Omental fat pad (tissue), 4 donors: Measurements from ENCODE around the gene IGFL1. TPM values are rescaled to one million over a fixed set of nuclear protein-coding genes. Genes with fewer than 3 reads are reported as not detected.
"Not testable (repeated sequence)": the region's sequence is repeated elsewhere in the genome, so short reads cannot be mapped to it uniquely, and the experiment has no call there.

Source experiments
- ATAC-seq: fragments of 150-250 bp; one replicate; pipeline ENCODE4 v1.9.1; 2016; ENCODE audit warnings: mild to moderate bottlenecking, moderate library complexity; ENCODE audit not compliant: low FRiP score
- DNase-seq: peaks from one replicate; pipeline ENCODE4 v3.0.0-alpha.2; 2019; ENCODE audit warnings: low spot score
- CTCF ChIP-seq, 3 donors: fragments of 450-650 bp; IDR thresholded peaks; one replicate each; pipeline ENCODE4 v1.5.1; 2016 to 2017; ENCODE audit warnings: antibody characterized with exemption in 3 of 3, mild to moderate bottlenecking in 3 of 3, moderate library complexity in 2 of 3
- total RNA-seq, 4 donors: library from RNA; depleted of rRNA; stranded (reverse); fragments of >200 nt; gene quantifications; one replicate each; pipeline ENCODE4 v1.1.0, GENCODE V29; 2016

The IGFL1 gene
- not detected for total RNA-seq

- no peak for TF ChIP-seq CTCF (IDR thresholded peaks at IDR 0.05)
- DNase-seq: no peak
- no peak for ATAC-seq
Observed at GRCh38 chr19:46229442-46229841, at the start of gene IGFL1. Gene IGFL1 (plus strand): TSS chr19:46229742. CDS start chr19:46229775, 33 bp downstream.

GRCh38 chr19:46180701-46181387 lies 48.7 kb upstream of the IGFL1 start:
- TF ChIP-seq CTCF (IDR thresholded peaks at IDR 0.05): no peak
- DNase-seq: no peak
- ATAC-seq: peak; percentile 28

- no peak for TF ChIP-seq CTCF (IDR thresholded peaks at IDR 0.05)
- DNase-seq (no peak), ATAC-seq (no peak)
Observed at GRCh38 chr19:46181388-46181779, 48.2 kb upstream of the IGFL1 start.

- TF ChIP-seq CTCF (IDR thresholded peaks at IDR 0.05): no peak
- no peak for ATAC-seq
- DNase-seq: no peak
Observed at GRCh38 chr19:46182476-46182875, 47.1 kb upstream of the IGFL1 start.

GRCh38 chr19:46184775-46185710 lies 44.5 kb upstream of the IGFL1 start:
- ATAC-seq, DNase-seq: not testable (repeated sequence)

GRCh38 chr19:46186101-46186716 lies 43.3 kb upstream of the IGFL1 start:
- DNase-seq: no peak
- TF ChIP-seq CTCF (IDR thresholded peaks at IDR 0.05): no peak
- no peak for ATAC-seq

GRCh38 chr19:46186717-46187101 lies 42.8 kb upstream of the IGFL1 start:
- no peak for ATAC-seq
- no peak for DNase-seq
- TF ChIP-seq CTCF (IDR thresholded peaks at IDR 0.05): no peak
